Measurements from ENCODE around the gene SUMF1.

The SUMF1 gene

DNA sequence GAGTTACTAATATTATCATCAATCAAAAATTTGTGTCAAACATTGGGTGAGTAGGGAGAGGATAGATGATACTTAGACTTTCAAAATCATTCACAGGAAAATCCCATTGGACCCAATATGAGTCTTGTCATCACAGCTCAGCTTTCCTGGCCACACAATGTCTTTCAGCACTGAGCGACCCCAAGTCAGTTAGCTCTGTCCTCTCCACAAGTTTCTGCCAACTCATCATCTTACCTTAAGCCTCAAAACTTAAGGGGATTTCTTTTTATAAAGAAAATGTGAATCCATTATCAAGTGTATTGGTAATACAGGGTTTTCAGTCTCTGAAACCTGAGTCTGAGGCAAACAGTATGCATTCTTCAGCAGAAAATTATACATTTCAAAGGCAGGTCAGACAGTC, 55.8 kb downstream of the SUMF1 start:
- DNase-seq: no peak

- DNase-seq: no peak
These were observed 56.5 kb downstream of the SUMF1 start for GRCh38 chr3:4410606-4411005.

- DNase-seq: no peak
These were observed 57.0 kb downstream of the SUMF1 start for GRCh38 chr3:4409971-4410573.

DNA sequence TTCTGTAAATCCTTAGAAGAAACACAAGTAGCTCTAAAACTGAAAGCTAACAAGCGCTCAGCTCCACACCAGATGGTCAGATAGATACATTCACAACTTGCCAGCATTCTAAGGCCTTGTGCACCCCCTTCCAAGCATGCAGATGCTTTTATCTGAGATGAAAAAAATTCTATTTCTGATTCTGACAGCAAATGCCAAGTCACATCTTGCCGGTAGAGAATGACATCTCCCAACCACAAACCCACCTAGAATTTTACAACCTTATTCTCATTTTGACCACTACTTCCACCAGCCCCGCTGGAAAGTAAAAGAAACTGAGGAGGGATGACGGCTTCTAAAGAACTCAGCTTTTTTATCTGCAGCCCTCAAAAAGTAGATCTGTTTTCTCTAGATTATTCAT, 57.7 kb downstream of the SUMF1 start:
- no peak for DNase-seq

DNA sequence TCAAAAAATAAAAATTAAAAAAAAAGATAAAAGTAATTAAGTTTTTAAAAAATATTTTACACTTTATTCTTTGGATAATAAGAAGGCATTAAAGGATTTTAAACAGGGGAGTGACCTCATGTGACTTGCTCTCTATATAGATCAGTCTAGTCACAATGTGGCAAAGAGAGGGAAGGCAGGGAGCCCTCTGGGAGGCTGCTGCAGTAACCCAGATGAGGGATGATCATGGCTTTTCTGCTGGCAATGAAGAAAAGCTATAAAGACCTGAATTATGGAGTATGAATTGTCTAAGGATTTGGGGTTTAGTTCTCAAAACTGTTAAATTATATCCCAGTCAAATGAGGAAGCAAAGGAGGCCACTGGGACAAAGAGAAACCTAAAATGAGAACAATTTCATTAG, 58.1 kb downstream of the SUMF1 start:
- DNase-seq: no peak

DNA sequence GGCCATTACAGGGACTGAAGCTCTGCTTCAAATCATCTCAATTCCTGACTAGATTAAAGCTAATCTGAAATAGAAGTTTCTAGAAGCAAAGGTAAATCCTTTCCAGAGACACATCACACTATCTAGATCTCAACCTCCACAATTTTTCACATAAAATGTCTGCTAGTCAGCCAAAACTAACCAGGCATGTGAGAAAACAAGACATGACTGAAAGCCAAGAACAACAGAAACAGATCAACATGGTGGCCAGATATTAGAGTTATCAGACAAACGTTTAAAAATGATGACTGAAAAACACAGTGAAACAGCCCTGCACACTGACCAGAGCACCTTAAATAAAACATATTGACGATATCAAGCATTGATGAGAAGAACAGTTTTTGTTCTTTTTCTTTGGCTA, 59.1 kb downstream of the SUMF1 start:
- no peak for DNase-seq

GRCh38 chr3:4406746-4407568, 60.1 kb downstream of the SUMF1 start:
- no peak for DNase-seq

- no peak for DNase-seq
These were observed 62.2 kb downstream of the SUMF1 start for GRCh38 chr3:4404881-4405280.

DNA sequence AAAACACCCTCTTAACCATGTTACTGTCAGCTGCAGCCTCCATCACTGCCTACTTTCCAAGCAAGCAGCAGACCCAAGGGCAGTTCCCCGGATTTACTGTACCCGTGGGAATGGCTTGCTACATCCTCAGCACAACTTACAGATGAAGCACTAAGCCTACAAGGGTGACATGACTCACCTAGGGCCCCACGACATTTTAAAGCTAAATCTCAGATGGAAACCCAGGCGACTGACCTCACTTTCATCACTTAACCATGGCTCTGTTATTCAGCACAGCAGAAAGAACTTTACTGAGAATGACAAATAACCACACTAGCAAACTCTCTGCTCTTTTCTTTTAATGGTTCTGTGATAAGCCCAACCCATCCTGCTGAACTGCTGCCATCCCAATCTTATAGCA, 65.6 kb downstream of the SUMF1 start:
- DNase-seq: no peak

GRCh38 chr3:4399476-4399875, 67.6 kb downstream of the SUMF1 start:
- DNase-seq: no peak

- no peak for DNase-seq
These were observed 68.2 kb downstream of the SUMF1 start for GRCh38 chr3:4398941-4399245.

DNA sequence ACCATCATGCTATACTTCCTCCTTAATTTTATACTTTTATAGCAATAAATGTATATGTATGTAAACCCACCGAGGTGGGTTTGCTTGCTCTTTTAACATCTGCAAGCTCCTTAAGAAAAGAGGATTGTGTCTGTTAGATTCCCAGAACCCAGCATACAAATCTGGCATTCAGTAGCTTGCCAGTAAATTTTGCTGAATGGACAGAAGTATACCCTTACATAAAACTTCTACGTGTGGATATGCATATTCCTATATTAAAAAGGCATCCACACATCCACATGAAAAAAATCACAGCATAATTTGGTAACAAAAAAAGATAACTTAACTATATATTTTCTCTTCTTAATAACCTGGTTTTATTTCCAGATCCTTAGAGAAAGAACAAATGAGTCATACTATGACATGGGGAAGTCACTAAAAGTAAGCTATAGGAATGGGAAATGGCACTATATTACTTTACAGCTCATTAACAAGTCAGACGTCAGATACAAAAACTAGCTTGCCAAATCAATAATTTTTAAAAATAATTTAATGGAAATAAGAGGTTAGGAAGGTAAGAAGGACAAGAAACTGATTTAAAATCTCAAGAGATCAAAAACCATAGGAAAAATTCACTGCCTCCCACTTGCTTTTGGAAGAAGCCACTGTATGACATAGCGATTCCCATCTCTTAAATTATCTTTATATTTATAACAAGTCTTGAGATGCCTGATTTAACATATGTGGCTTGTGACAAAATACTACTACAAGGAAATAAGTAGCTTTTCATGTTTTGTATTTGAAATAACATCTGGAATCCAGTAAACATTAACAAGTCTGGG, 68.7 kb downstream of the SUMF1 start:
- DNase-seq: no peak

DNA sequence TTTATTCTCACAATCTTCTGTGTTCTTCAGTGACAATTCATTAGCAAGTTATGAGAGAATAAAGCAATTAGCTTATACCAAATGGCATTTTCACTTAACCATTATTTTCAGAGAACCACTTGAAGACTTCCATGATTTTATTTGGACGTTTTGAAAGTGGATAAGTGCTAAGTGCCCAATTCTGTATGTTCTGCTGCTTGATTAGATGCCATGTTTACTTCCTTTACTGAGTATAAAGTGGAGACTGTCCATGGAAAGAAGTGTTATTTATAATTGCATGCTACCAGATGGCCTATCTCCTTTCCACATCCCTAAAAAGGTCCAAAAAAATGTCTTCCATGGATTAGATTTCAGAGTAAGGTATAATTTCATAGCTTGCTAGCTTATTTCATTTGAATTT, 69.6 kb downstream of the SUMF1 start:
- no peak for DNase-seq

GRCh38 chr3:4396542-4396941, 70.5 kb downstream of the SUMF1 start:
- DNase-seq: no peak

DNA sequence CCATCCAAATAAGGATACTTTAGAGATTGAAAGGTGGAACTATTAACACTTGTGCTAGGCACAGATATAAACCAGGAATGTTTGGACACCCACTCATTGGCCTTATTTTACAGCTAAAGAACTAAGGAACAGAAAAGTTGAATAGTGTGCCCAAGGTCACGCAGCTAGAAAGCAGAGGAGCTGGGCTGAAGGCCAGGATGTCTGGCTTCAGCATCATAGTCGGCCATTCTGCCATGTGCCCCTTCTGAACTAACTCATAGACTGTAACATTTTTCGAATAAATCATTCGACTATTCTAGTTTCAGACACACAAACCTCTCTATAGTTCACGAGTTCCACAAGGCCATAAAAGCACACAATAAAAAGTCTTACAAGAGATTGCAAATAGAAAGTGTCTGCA, 71.1 kb downstream of the SUMF1 start:
- no peak for DNase-seq

- DNase-seq: no peak
These were observed 71.6 kb downstream of the SUMF1 start for GRCh38 chr3:4395448-4395847.

GRCh38 chr3:4394567-4394966, 72.5 kb downstream of the SUMF1 start:
- no peak for DNase-seq

GRCh38 chr3:4394048-4394447, 73.0 kb downstream of the SUMF1 start:
- no peak for DNase-seq

- no peak for DNase-seq
These were observed 74.1 kb downstream of the SUMF1 start for GRCh38 chr3:4392992-4393391.

GRCh38 chr3:4387210-4388204, 79.6 kb downstream of the SUMF1 start:
- no peak for DNase-seq

DNA sequence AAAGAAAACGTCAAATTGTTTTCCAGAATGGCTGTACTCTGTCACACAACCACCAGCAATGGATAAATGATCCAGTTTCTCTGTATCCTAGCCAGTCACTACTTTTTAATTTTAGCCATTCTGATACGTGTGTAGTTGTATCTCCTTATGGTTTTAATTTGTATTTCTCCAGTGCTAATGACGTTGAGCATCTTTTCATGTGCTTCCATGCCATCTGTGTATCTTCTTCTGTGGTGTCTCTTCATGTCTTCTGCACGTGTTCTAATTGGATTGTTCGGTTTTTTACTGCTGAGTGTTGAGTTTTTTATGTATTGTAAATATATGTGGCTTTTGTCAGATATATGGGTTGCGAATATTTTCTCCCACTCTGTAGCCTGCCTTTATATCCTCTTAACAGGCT, 81.9 kb downstream of the SUMF1 start:
- no peak for DNase-seq

DNA sequence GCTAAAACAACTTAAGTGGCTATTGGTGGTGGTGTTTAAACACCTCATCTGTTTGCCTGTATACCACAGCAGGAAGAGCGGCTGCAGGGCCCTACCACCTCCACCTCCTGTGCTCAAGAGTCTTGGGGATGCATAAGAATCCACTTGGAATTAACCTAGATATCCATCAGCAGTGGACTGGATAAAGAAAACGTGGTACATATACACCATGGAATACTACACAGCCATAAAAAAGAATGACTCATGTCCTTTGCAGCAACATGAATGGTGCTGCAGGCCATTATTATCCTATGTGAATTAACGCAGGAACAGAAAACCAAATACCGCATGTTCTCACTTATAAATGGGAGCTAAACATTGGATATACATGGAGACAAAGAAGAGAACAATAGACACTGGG, 87.1 kb downstream of the SUMF1 start:
- no peak for DNase-seq

DNA sequence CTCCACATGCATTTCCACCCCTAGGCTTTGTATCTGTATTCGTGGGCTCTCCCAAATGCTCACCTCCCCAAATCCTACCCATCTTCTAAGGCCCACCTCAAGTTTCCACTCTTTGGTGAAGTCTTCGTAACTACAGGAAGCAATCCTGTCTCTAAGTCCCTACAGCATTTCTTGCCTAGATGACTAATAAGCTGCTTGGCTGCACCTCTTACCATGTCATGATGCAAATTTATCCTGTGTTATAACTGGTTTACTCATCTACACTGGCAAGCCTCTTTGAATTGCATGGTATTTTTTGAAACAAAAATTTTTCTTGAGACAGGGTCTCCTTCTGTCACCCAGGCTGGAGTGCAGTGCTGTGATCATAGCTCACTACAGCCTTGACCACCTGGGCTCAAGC, 90.6 kb downstream of the SUMF1 start:
- DNase-seq: no peak

Data from RPMI8226 (cell line).